CD4-positive, alpha-beta T cell (primary cell): ENCODE measurements around the gene ACACA. TPM values are rescaled to one million over a fixed set of nuclear protein-coding genes. Genes with fewer than 3 reads are reported as not detected.

Experiments used
- ATAC-seq: fragments of 200-7000 bp; cut with Tn5 transposase; one replicate; pipeline ENCODE4 v1.10.0; 2022; ENCODE audit warnings: mild to moderate bottlenecking; ENCODE audit not compliant: poor library complexity
- CTCF ChIA-PET: fragments of 350-600 bp; sonication (Branson Sonifier 250); formaldehyde crosslinking; loops from one replicate; lab custom pipeline; 2021; ENCODE audit warnings: antibody characterized with exemption, inconsistent platforms; lab: Charles Lee
- POLR2A ChIA-PET: fragments of 350-600 bp; sonication (Branson Sonifier 250); formaldehyde crosslinking; loops from one replicate; lab custom pipeline; 2021; ENCODE audit warnings: antibody characterized with exemption, inconsistent platforms; lab: Charles Lee
- DNase-seq, 14 experiments: peaks; one replicate each; pipeline ENCODE4 v3.0.0-alpha.2; 2013 to 2020; ENCODE audit warnings: mixed read lengths in 2 of 14
- H3K27ac ChIP-seq, 2 donors: one replicate each; pipeline versions ENCODE4 v1.5.1 to v1.7.0; 2013; ENCODE audit warnings: low read length in 2 of 2, low read depth in 1 of 2, mild to moderate bottlenecking in 1 of 2
- H3K27me3 ChIP-seq, 2 experiments: 1 replicate in 1 of 2; 2 replicates in 1 of 2; pipeline versions ENCODE4 v1.6.1 to v1.7.0; 2013; ENCODE audit warnings: low read length in 2 of 2, control low read depth in 1 of 2, mild to moderate bottlenecking in 1 of 2, moderate library complexity in 1 of 2; ENCODE audit not compliant: insufficient read depth in 2 of 2, control insufficient read depth in 1 of 2
- H3K36me3 ChIP-seq: one replicate; pipeline ENCODE4 v1.6.1; 2013; ENCODE audit warnings: low read length, control low read depth; ENCODE audit not compliant: insufficient read depth
- H3K4me1 ChIP-seq: one replicate; pipeline ENCODE4 v1.6.1; 2013; ENCODE audit warnings: low read length, control low read depth; ENCODE audit not compliant: insufficient read depth
- H3K4me3 ChIP-seq: one replicate; pipeline ENCODE4 v1.5.1; 2013; ENCODE audit warnings: mild to moderate bottlenecking, low read length, moderate library complexity
- H3K9me3 ChIP-seq, 2 experiments: 1 replicate in 1 of 2; 2 replicates in 1 of 2; pipeline versions ENCODE4 v1.6.1 to v1.7.0; 2013; ENCODE audit warnings: low read length in 2 of 2, mild to moderate bottlenecking in 2 of 2, control low read depth in 1 of 2, moderate library complexity in 1 of 2; ENCODE audit not compliant: control insufficient read depth in 1 of 2, insufficient read depth in 1 of 2
- H3K27ac Mint-ChIP-seq: one replicate; pipeline ENCODE4 v1.8.0; 2020; ENCODE audit warnings: mixed read lengths
- H3K27me3 Mint-ChIP-seq: one replicate; pipeline ENCODE4 v1.8.0; 2021; ENCODE audit warnings: mixed read lengths
- H3K36me3 Mint-ChIP-seq: one replicate; pipeline ENCODE4 v1.8.0; 2021; ENCODE audit warnings: low read depth, mixed read lengths
- H3K4me1 Mint-ChIP-seq: one replicate; pipeline ENCODE4 v1.8.0; 2021; ENCODE audit warnings: low read depth, mixed read lengths
- H3K4me3 Mint-ChIP-seq: one replicate; pipeline ENCODE4 v1.8.0; 2020; ENCODE audit warnings: mild to moderate bottlenecking, mixed read lengths
- H3K9me3 Mint-ChIP-seq: one replicate; pipeline ENCODE4 v1.8.0; 2020; ENCODE audit warnings: mixed read lengths
- CTCF ChIP-seq: fragments of 200-600 bp; IDR thresholded peaks from one replicate; pipeline ENCODE4 v1.8.0; 2022; ENCODE audit warnings: antibody characterized with exemption, mild to moderate bottlenecking
- intact Hi-C, 2 experiments: fragments of 100-400 bp; cut with DNase I in 1 of 2; cut with micrococcal nuclease in 1 of 2; formaldehyde crosslinking; loops; one replicate each; pipeline versions ENCODE4 v1.15.1 to v1.9.0; 2023 to 2025; cut with DNase I, micrococcal nuclease
- total RNA-seq, 174 experiments: library from RNA in 2 of 174; stranded (reverse) in 2 of 174; gene quantifications; one replicate each; pipeline ENCODE4 v1.2.3 and lab custom pipeline; 2021 to 2026

The ACACA gene
- total RNA-seq, 2 experiments from 2014 or later: 26.0 to 28.9 TPM

GRCh38 chr17:37069087-37069486, 337.5 kb downstream of the ACACA start:
- H3K4me1 Mint-ChIP-seq: no peaks in the 10 kb centered on the region
- ATAC-seq (no peak), DNase-seq (no peak)
- no peak overlapping the region for H3K27ac ChIP-seq
- no peak for TF ChIP-seq CTCF
- H3K36me3 ChIP-seq: no peaks in the 10 kb centered on the region
- H3K27me3 ChIP-seq: no peaks in the 10 kb centered on the region
- H3K4me3 ChIP-seq: no peak overlapping the region
- intact Hi-C loops: no loop called here
- no peak overlapping the region for H3K27ac Mint-ChIP-seq
- no peaks in the 10 kb centered on the region for H3K4me1 ChIP-seq
- H3K9me3 Mint-ChIP-seq: no peaks in the 10 kb centered on the region
- no peak overlapping the region for H3K4me3 Mint-ChIP-seq
- H3K36me3 Mint-ChIP-seq: no peaks in the 10 kb centered on the region
- ChIA-PET POLR2A (no interaction called here), CTCF (interaction anchor here (1.1 kb wide), 1 partner anchor 10 kb away, joined by 4 read pairs; no protein-coding TSS in a partner anchor)
- H3K9me3 ChIP-seq: no peaks in the 10 kb centered on the region
- H3K27me3 Mint-ChIP-seq: no peaks in the 10 kb centered on the region

- Histone ChIP-seq H3K27me3 (no peaks in the 10 kb centered on the region), H3K4me3 (no peak overlapping the region), H3K27ac (no peak overlapping the region), H3K9me3 (no peaks in the 10 kb centered on the region), H3K4me1 (no peaks in the 10 kb centered on the region), H3K36me3 (no peaks in the 10 kb centered on the region)
- ChIA-PET CTCF (no interaction called here), POLR2A (no interaction called here)
- no peak for TF ChIP-seq CTCF
- Mint-ChIP-seq H3K36me3 (no peaks in the 10 kb centered on the region), H3K27me3 (no peaks in the 10 kb centered on the region), H3K4me1 (no peaks in the 10 kb centered on the region), H3K4me3 (no peak overlapping the region), H3K27ac (no peak overlapping the region), H3K9me3 (no peaks in the 10 kb centered on the region)
- ATAC-seq: no peak
- intact Hi-C loops: no loop called here
- DNase-seq: no peak
Measured at GRCh38 chr17:37068266-37068665, 338.4 kb downstream of the ACACA start.

DNA sequence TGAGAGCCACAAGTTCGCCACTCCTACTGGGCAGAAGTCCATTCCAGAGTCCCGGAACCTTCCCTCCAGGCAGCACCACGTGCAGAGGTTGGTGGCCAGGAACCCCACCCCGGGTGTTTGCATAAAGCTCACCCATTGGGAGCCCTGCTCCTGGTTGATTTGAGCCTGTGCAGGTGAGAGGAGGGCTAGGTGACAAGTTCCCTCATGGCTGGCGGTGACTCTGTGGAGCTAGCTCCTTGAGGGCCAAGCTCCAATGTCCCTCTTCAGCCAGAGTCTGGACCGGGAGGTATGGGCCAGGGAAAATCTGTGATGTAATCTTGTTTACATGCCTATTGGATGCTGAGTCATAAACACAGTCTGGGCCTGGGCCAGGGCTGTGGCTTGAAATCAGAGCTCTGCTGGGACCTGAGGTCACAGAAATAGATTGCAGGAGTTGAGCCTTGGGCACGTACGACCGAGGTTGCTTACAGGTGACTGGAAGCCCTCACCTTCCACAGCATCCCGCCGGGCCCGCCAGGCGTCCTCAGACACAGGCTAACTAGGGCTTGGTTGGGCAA, 339.0 kb downstream of the ACACA start:
- Histone ChIP-seq H3K27ac (no peak overlapping the region), H3K4me1 (no peaks in the 10 kb centered on the region), H3K27me3 (no peaks in the 10 kb centered on the region), H3K4me3 (no peak overlapping the region), H3K36me3 (no peaks in the 10 kb centered on the region), H3K9me3 (no peaks in the 10 kb centered on the region)
- Mint-ChIP-seq H3K9me3 (no peaks in the 10 kb centered on the region), H3K4me3 (no peak overlapping the region), H3K27ac (no peak overlapping the region), H3K27me3 (no peaks in the 10 kb centered on the region), H3K4me1 (no peaks in the 10 kb centered on the region), H3K36me3 (no peaks in the 10 kb centered on the region)
- CTCF ChIA-PET: no interaction called here
- DNase-seq (no peak), ATAC-seq (no peak)
- intact Hi-C loops: no loop called here
- TF ChIP-seq CTCF: no peak
- POLR2A ChIA-PET: no interaction called here
